NCI-H2196 treated with DMSO at 0.1 percent for 48 hours (cell line): Measurements from ENCODE around the gene MCU.

Experiments
- DNase-seq: peaks from one replicate; lab custom pipeline; 2025; ENCODE audit not compliant: unreplicated experiment; lab: John Stamatoyannopoulos, UW

MCU gene

GRCh38 chr10:72930276-72930675 lies 238.3 kb downstream of the MCU start:
- DNase-seq = no peak

GRCh38 chr10:72932259-72933015 lies 240.5 kb downstream of the MCU start:
- DNase-seq = no peak

- DNase-seq = no peak
These were observed 243.4 kb downstream of the MCU start for GRCh38 chr10:72935361-72935760.
